H9 (cell line): Measurements from ENCODE around the gene DHX30. TPM values are rescaled to one million over a fixed set of nuclear protein-coding genes. Genes with fewer than 3 reads are reported as not detected.

Source experiments
- DNase-seq: peaks from one replicate; pipeline ENCODE4 v3.0.0-alpha.2; 2017
- H2AFZ ChIP-seq: one replicate; pipeline ENCODE4 v1.6.1; 2013; ENCODE audit warnings: mild to moderate bottlenecking, low read length, control low read depth, moderate library complexity
- H2AK5ac ChIP-seq: 2 replicates; pipeline ENCODE4 v1.6.1; 2013; ENCODE audit warnings: low read length, control low read depth, mixed read lengths; ENCODE audit not compliant: insufficient read length
- H2BK120ac ChIP-seq: one replicate; pipeline ENCODE4 v1.6.1; 2013; ENCODE audit warnings: low read depth, mild to moderate bottlenecking, low read length, control low read depth, inconsistent platforms; ENCODE audit not compliant: poor library complexity, severe bottlenecking
- H2BK12ac ChIP-seq: 2 replicates; pipeline ENCODE4 v1.6.1; 2013; ENCODE audit warnings: low read length, control low read depth, mixed read lengths, low read depth; ENCODE audit not compliant: insufficient read length
- H2BK15ac ChIP-seq: 2 replicates; pipeline ENCODE4 v1.6.1; 2013; ENCODE audit warnings: low read depth, low read length, control low read depth
- H2BK20ac ChIP-seq: one replicate; pipeline ENCODE4 v1.6.1; 2013; ENCODE audit warnings: low read depth, mild to moderate bottlenecking, low read length, control low read depth, inconsistent platforms; ENCODE audit not compliant: poor library complexity, severe bottlenecking
- H2BK5ac ChIP-seq: 2 replicates; pipeline ENCODE4 v1.6.1; 2013; ENCODE audit warnings: low read length, control low read depth, mixed read lengths; ENCODE audit not compliant: insufficient read length
- H3K14ac ChIP-seq: 2 replicates; pipeline ENCODE4 v1.6.1; 2013; ENCODE audit warnings: low read length, control low read depth; ENCODE audit not compliant: insufficient read depth
- H3K18ac ChIP-seq: 2 replicates; pipeline ENCODE4 v1.6.1; 2013; ENCODE audit warnings: low read depth, mild to moderate bottlenecking, mixed read lengths, low read length, control low read depth; ENCODE audit not compliant: insufficient read length
- H3K23ac ChIP-seq: 2 replicates; pipeline ENCODE4 v1.6.1; 2013; ENCODE audit warnings: low read length, control low read depth, mixed read lengths, low read depth; ENCODE audit not compliant: insufficient read length
- H3K23me2 ChIP-seq: 2 replicates; pipeline ENCODE4 v1.6.1; 2013; ENCODE audit warnings: low read depth, mild to moderate bottlenecking, mixed read lengths, low read length, control low read depth; ENCODE audit not compliant: insufficient read length, poor library complexity, severe bottlenecking
- H3K27ac ChIP-seq: 2 replicates; pipeline ENCODE4 v1.5.1; 2013; ENCODE audit warnings: low read length, control low read depth, mixed read lengths, low read depth; ENCODE audit not compliant: insufficient read length
- H3K27me3 ChIP-seq: 2 replicates; pipeline ENCODE4 v1.6.1; 2013; ENCODE audit warnings: low read length, control low read depth, inconsistent platforms; ENCODE audit not compliant: insufficient read depth
- H3K4ac ChIP-seq: 2 replicates; pipeline ENCODE4 v1.6.1; 2013; ENCODE audit warnings: low read depth, mild to moderate bottlenecking, control low read depth, inconsistent platforms, low read length, moderate library complexity
- H3K4me1 ChIP-seq: 2 replicates; pipeline ENCODE4 v1.6.1; 2013; ENCODE audit warnings: low read length, control low read depth, inconsistent platforms; ENCODE audit not compliant: insufficient read depth
- H3K4me2 ChIP-seq: 2 replicates; pipeline ENCODE4 v1.6.1; 2013; ENCODE audit warnings: low read length, control low read depth, mixed read lengths; ENCODE audit not compliant: insufficient read length, insufficient read depth
- H3K56ac ChIP-seq: 2 replicates; pipeline ENCODE4 v1.6.1; 2013; ENCODE audit warnings: low read depth, mild to moderate bottlenecking, mixed read lengths, low read length, control low read depth; ENCODE audit not compliant: insufficient read length
- H3K79me1 ChIP-seq: 2 replicates; pipeline ENCODE4 v1.6.1; 2013; ENCODE audit warnings: low read depth, mild to moderate bottlenecking, moderate library complexity, low read length, control low read depth, inconsistent platforms; ENCODE audit not compliant: insufficient read depth, poor library complexity, severe bottlenecking
- H3K79me2 ChIP-seq: 2 replicates; pipeline ENCODE4 v1.6.1; 2013; ENCODE audit warnings: low read length, control low read depth, inconsistent platforms; ENCODE audit not compliant: insufficient read depth
- H3K9ac ChIP-seq: 2 replicates; pipeline ENCODE4 v1.6.1; 2013; ENCODE audit warnings: low read length, control low read depth, mixed read lengths; ENCODE audit not compliant: insufficient read length; ENCODE audit errors: extremely low read depth
- H3K9me3 ChIP-seq: one replicate; pipeline ENCODE4 v1.6.1; 2013; ENCODE audit warnings: low read depth, low read length, inconsistent platforms; ENCODE audit not compliant: control insufficient read depth
- H3T11ph ChIP-seq: one replicate; pipeline ENCODE4 v1.6.1; 2013; ENCODE audit warnings: mild to moderate bottlenecking, low read length, control low read depth, inconsistent platforms
- H4K20me1 ChIP-seq: one replicate; pipeline ENCODE4 v1.6.1; 2013; ENCODE audit not compliant: control insufficient read depth, insufficient read length, insufficient read depth
- H4K5ac ChIP-seq: 2 replicates; pipeline ENCODE4 v1.6.1; 2013; ENCODE audit warnings: low read depth, mild to moderate bottlenecking, mixed read lengths, low read length, control low read depth; ENCODE audit not compliant: insufficient read length
- H4K8ac ChIP-seq: replicated peaks from 2 replicates; pipeline ENCODE4 v1.6.1; 2013; ENCODE audit warnings: low read length, control low read depth, mixed read lengths, low read depth; ENCODE audit not compliant: insufficient read length
- H4K91ac ChIP-seq: 2 replicates; pipeline ENCODE4 v1.6.1; 2013; ENCODE audit warnings: low read depth, mild to moderate bottlenecking, moderate library complexity, mixed read lengths, low read length, control low read depth; ENCODE audit not compliant: insufficient read length
- H3K27ac Mint-ChIP-seq, 3 experiments: 2 replicates in 2 of 3; 3 replicates in 1 of 3; pipeline ENCODE4 v1.8.0; 2020 to 2021; ENCODE audit warnings: mixed read lengths in 3 of 3, mild to moderate bottlenecking in 1 of 3, moderate library complexity in 1 of 3
- H3K27me3 Mint-ChIP-seq: 2 replicates; pipeline ENCODE4 v1.8.0; 2021; ENCODE audit warnings: low read depth, mild to moderate bottlenecking, moderate library complexity, mixed read lengths
- H3K36me3 Mint-ChIP-seq, 3 experiments: 2 replicates in 2 of 3; 3 replicates in 1 of 3; pipeline ENCODE4 v1.8.0; 2020 to 2021; ENCODE audit warnings: low read depth in 3 of 3, mixed read lengths in 3 of 3; ENCODE audit not compliant: insufficient read depth in 1 of 3
- H3K4me1 Mint-ChIP-seq, 2 experiments: 2 replicates each; pipeline ENCODE4 v1.8.0; 2020; ENCODE audit warnings: mixed read lengths in 2 of 2
- H3K4me3 Mint-ChIP-seq, 2 experiments: 2 replicates in 1 of 2; 3 replicates in 1 of 2; pipeline ENCODE4 v1.8.0; 2020 to 2021; ENCODE audit warnings: mild to moderate bottlenecking in 2 of 2, mixed read lengths in 2 of 2, moderate library complexity in 1 of 2
- H3K9me3 Mint-ChIP-seq, 2 experiments: 2 replicates in 1 of 2; 3 replicates in 1 of 2; pipeline ENCODE4 v1.8.0; 2020; ENCODE audit warnings: mild to moderate bottlenecking in 2 of 2, mixed read lengths in 2 of 2, moderate library complexity in 1 of 2
- WGBS: extraction: QIAGEN DNeasy Blood & Tissue Kit; methylation state at CpG from one replicate; pipeline ENCODE4 v1.1.7; 2013; ENCODE audit warnings: missing lambda C conversion rate, low lambda C conversion rate, mixed read lengths; ENCODE audit not compliant: insufficient read length; ENCODE audit errors: extremely low coverage; 5-methylcytosine and 5-hydroxymethylcytosine counted together
- total RNA-seq: library from RNA; stranded (reverse); gene quantifications from 2 replicates; pipeline ENCODE4 v1.2.1, GENCODE V29; 2021
- TF ChIP-seq, protein P1 (sequence below): fragments of 200-600 bp; sonication (generic); conservative IDR thresholded peaks from 3 replicates; pipeline ENCODE4 v1.8.0; 2021; ENCODE audit warnings: antibody characterized with exemption, mild to moderate bottlenecking

DHX30 gene
- total RNA-seq, 1 experiment from 2014 or later = 107 TPM

DNA sequence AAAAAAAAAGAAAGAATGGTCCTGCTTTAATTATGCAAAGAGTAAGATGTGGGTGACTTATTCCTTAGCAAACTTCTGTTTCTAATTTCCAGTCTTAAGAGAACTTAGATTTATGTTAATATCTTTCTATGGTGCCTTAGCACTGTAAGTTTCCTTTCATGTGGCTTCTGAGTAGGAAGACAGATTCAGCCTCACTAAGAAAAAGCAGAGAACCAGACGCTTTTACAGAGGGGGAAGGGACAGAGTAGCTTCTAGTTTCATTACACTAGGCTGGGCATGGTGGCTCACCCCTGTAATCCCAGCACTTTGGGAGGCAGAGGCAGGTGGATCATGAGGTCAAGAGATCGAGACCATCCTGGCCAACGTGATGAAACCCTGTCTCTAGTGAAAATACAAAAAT, 95.0 kb downstream of the DHX30 start:
- H3K9ac ChIP-seq = no peak overlapping the region
- H2BK120ac ChIP-seq = no peak overlapping the region
- no peak overlapping the region for H2BK20ac ChIP-seq
- no peaks in the 10 kb centered on the region for H3K27me3 ChIP-seq
- no peak overlapping the region for H2BK15ac ChIP-seq
- H3K4me2 ChIP-seq = no peak overlapping the region
- no peak overlapping the region for H2AK5ac ChIP-seq
- H4K8ac ChIP-seq = no peak overlapping the region
- H3K4me1 Mint-ChIP-seq = peaks cover 11 to 12% of the 10 kb centered on the region in 2 experiments
- H4K5ac ChIP-seq = no peak overlapping the region
- H3K23me2 ChIP-seq = no peaks in the 10 kb centered on the region
- no peak overlapping the region for H3K23ac ChIP-seq
- H3K4ac ChIP-seq = no peak overlapping the region
- TF ChIP-seq, protein P1, sequence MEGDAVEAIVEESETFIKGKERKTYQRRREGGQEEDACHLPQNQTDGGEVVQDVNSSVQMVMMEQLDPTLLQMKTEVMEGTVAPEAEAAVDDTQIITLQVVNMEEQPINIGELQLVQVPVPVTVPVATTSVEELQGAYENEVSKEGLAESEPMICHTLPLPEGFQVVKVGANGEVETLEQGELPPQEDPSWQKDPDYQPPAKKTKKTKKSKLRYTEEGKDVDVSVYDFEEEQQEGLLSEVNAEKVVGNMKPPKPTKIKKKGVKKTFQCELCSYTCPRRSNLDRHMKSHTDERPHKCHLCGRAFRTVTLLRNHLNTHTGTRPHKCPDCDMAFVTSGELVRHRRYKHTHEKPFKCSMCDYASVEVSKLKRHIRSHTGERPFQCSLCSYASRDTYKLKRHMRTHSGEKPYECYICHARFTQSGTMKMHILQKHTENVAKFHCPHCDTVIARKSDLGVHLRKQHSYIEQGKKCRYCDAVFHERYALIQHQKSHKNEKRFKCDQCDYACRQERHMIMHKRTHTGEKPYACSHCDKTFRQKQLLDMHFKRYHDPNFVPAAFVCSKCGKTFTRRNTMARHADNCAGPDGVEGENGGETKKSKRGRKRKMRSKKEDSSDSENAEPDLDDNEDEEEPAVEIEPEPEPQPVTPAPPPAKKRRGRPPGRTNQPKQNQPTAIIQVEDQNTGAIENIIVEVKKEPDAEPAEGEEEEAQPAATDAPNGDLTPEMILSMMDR = no peak
- no peak overlapping the region for H4K91ac ChIP-seq
- no peaks in the 10 kb centered on the region for H3K79me1 ChIP-seq
- no peak overlapping the region for H3K18ac ChIP-seq
- no peaks in the 10 kb centered on the region for H4K20me1 ChIP-seq
- H3K27ac ChIP-seq = no peak overlapping the region
- no peak overlapping the region; a peak in 1 of 7 replicates for H3K27ac Mint-ChIP-seq
- no peaks in the 10 kb centered on the region for H3K27me3 Mint-ChIP-seq
- no peak overlapping the region for H2AFZ ChIP-seq
- H3K9me3 ChIP-seq = no peaks in the 10 kb centered on the region
- no peak overlapping the region for H2BK5ac ChIP-seq
- H3K79me2 ChIP-seq = no peaks in the 10 kb centered on the region
- no peak overlapping the region for H3K4me3 Mint-ChIP-seq
- DNase-seq = no peak
- peaks cover 3% of the 10 kb centered on the region for H3K4me1 ChIP-seq
- no peaks in the 10 kb centered on the region for H3K9me3 Mint-ChIP-seq
- H3K36me3 Mint-ChIP-seq = peaks cover 4 to 24% (median 6%) of the 10 kb centered on the region in 3 experiments; a peak in 5 of 7 replicates
- H2BK12ac ChIP-seq = no peak overlapping the region
- H3K14ac ChIP-seq = no peak overlapping the region
- no CpG with 5 or more reads among the region's 3 CpGs for WGBS
- H3K56ac ChIP-seq = no peak overlapping the region
- no peak overlapping the region for H3T11ph ChIP-seq
